ENCODE data around the gene MAGI3.

GRCh38 chr1:113370868-113371267, 19.4 kb upstream of the MAGI3 start:
- TF ChIP-seq CTCF (IDR thresholded peaks at IDR 0.05) (no peak), EZH2 (IDR thresholded peaks at IDR 0.05; ENCODE audit: borderline replicate concordance, insufficient read depth, low read depth, low read length, poor library complexity, severe bottlenecking) (no peak)

All from B cell (primary cell).